Upper lobe of right lung (tissue), 1 donor: Measurements from ENCODE around the gene CSNK1G2. TPM values are rescaled to one million over a fixed set of nuclear protein-coding genes. Genes with fewer than 3 reads are reported as not detected.

Experiments
- ATAC-seq: fragments of 200-7000 bp; cut with Tn5 transposase; one replicate; pipeline ENCODE4 v1.9.1; 2020; ENCODE audit warnings: mild to moderate bottlenecking, moderate library complexity
- DNase-seq: peaks from one replicate; pipeline ENCODE4 v3.0.0-alpha.2; 2020
- H3K27ac ChIP-seq: fragments of 200-600 bp; one replicate; pipeline ENCODE4 v1.8.0; 2022
- H3K27me3 ChIP-seq: fragments of 200-600 bp; one replicate; pipeline ENCODE4 v1.8.0; 2022; ENCODE audit warnings: mild to moderate bottlenecking
- H3K36me3 ChIP-seq: fragments of 200-600 bp; one replicate; pipeline ENCODE4 v1.8.0; 2022
- H3K4me1 ChIP-seq: fragments of 200-600 bp; one replicate; pipeline ENCODE4 v1.8.0; 2022
- H3K4me3 ChIP-seq: fragments of 200-600 bp; one replicate; pipeline ENCODE4 v1.8.0; 2022; ENCODE audit warnings: mild to moderate bottlenecking
- H3K9me3 ChIP-seq: fragments of 200-600 bp; one replicate; pipeline ENCODE4 v1.8.0; 2022
- CTCF ChIP-seq: fragments of 200-600 bp; IDR thresholded peaks from one replicate; pipeline ENCODE4 v1.8.0; 2022; ENCODE audit warnings: antibody characterized with exemption
- intact Hi-C: fragments of 100-400 bp; cut with DNase I; formaldehyde crosslinking; loops from one replicate; pipeline ENCODE4 v1.11.0; 2022
- total RNA-seq: library from RNA; stranded (reverse); fragmentation: NEBNext Ultra II Directional; extraction: Animal tissue kit (Norgen Biotek cat#: 25700); gene quantifications from one replicate; pipeline ENCODE4 v1.2.1, GENCODE V29; 2021
- donor health status: DM: no; HTN: yes; CAD: no; lungs with severe emphysema.

CSNK1G2 gene
- total RNA-seq, 1 donor from 2014 or later: 60.6 TPM

GRCh38 chr19:1961000-1961883 lies 20.3 kb downstream of the CSNK1G2 start:
- no peak for ATAC-seq
- no peak for TF ChIP-seq CTCF
- Histone ChIP-seq H3K9me3 (no peaks in the 10 kb centered on the region), H3K27me3 (no peaks in the 10 kb centered on the region), H3K4me3 (no peak overlapping the region), H3K4me1 (no peaks in the 10 kb centered on the region), H3K27ac (no peak overlapping the region), H3K36me3 (no peaks in the 10 kb centered on the region)
- DNase-seq: no peak
- intact Hi-C loops: no loop called here

GRCh38 chr19:1962674-1963073 lies 21.7 kb downstream of the CSNK1G2 start:
- no peaks in the 10 kb centered on the region for H3K27me3 ChIP-seq
- intact Hi-C loops: no loop called here
- no peaks in the 10 kb centered on the region for H3K9me3 ChIP-seq
- TF ChIP-seq CTCF: no peak
- no peaks in the 10 kb centered on the region for H3K4me1 ChIP-seq
- no peak overlapping the region for H3K4me3 ChIP-seq
- H3K36me3 ChIP-seq: no peaks in the 10 kb centered on the region
- ATAC-seq (no peak), DNase-seq (no peak)
- no peak overlapping the region for H3K27ac ChIP-seq

- Histone ChIP-seq H3K9me3 (no peaks in the 10 kb centered on the region), H3K27ac (no peak overlapping the region), H3K27me3 (no peaks in the 10 kb centered on the region), H3K36me3 (peaks cover 19% of the 10 kb centered on the region), H3K4me1 (no peaks in the 10 kb centered on the region), H3K4me3 (no peak overlapping the region)
- ATAC-seq: no peak
- intact Hi-C loops: no loop called here
- TF ChIP-seq CTCF: no peak
- DNase-seq: no peak
Measured at GRCh38 chr19:1967087-1967608, 26.2 kb downstream of the CSNK1G2 start.

- H3K9me3 ChIP-seq: no peaks in the 10 kb centered on the region
- no peak for DNase-seq
- no peak overlapping the region for H3K4me3 ChIP-seq
- intact Hi-C loops: no loop called here
- no peak for TF ChIP-seq CTCF
- peaks cover 19% of the 10 kb centered on the region for H3K36me3 ChIP-seq
- H3K4me1 ChIP-seq: no peaks in the 10 kb centered on the region
- H3K27me3 ChIP-seq: no peaks in the 10 kb centered on the region
- no peak overlapping the region for H3K27ac ChIP-seq
- peak; percentile 7 for ATAC-seq
Measured at GRCh38 chr19:1968279-1969175, 27.6 kb downstream of the CSNK1G2 start.

- Histone ChIP-seq H3K27ac (no peak overlapping the region), H3K4me3 (no peak overlapping the region), H3K9me3 (no peaks in the 10 kb centered on the region), H3K36me3 (peaks cover 19% of the 10 kb centered on the region), H3K27me3 (no peaks in the 10 kb centered on the region), H3K4me1 (no peaks in the 10 kb centered on the region)
- no peak for DNase-seq
- no peak for ATAC-seq
- TF ChIP-seq CTCF: no peak
- intact Hi-C loops: no loop called here
Measured at GRCh38 chr19:1969176-1970002, 28.4 kb downstream of the CSNK1G2 start.
